NCI-H345 treated with DMSO at 0.1 percent for 48 hours (cell line): ENCODE measurements around the gene MYMK.

ENCODE experiments used
- DNase-seq: peaks from one replicate; lab custom pipeline; 2025; ENCODE audit not compliant: unreplicated experiment; lab: John Stamatoyannopoulos, UW

Gene MYMK

DNA sequence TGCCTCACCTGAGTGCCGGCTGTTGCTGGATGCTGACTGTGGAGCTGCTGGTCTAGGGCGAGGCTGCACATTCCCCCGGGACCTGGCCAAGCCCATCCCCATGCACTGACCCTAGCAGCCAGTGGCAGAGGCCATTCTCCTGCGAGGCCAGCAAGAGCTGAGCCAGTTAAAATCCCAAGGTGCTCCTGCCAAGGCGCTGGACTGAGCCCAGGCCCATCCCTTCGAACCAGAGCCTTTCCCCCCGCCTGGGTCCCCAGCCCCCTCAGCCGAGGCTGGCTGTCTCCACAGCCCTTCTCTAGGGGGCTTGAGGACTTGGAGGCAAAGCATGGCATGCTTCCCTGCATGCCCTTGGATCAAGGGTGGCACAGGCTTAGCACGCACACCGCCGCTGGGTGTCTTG is 11.3 kb upstream of the MYMK start:
- no peak for DNase-seq

DNA sequence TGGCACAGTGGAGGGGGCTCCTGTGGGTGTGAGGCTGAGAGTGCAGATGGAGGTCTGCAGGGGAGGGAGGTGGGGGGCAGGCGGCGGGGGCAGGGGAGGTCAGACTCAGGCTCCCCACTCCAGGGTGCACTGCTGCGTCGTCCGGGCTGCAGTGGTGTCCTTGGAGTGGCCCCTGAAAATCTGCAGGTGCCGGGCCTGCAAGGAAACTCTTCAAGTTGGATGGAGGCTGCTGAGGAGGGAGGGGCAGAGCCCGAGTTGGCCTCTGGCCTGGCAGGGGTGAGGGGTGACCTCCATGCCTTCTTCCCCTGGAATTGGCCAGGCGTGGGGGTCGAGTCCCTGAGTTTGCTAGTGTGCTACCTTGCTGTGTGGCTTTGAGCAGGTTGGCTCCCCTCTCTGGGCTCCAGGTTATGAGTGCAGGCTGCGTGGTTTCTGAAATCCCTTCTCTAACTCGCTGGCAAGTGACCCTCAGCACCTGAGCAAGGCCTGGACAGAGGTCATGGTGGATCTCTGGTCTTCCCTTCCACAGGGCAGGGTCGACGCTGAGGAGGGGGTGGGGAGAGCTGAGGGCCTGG is 10.6 kb upstream of the MYMK start:
- DNase-seq: no peak

- peak; percentile 22 for DNase-seq
These were observed 9.9 kb upstream of the MYMK start, which contains the start of gene ADAMTSL2 for GRCh38 chr9:133534346-133535291. Gene ADAMTSL2, plus strand, starts transcription at chr9:133534704. Its CDS starts 2,009 bp downstream, at chr9:133536713.

DNA sequence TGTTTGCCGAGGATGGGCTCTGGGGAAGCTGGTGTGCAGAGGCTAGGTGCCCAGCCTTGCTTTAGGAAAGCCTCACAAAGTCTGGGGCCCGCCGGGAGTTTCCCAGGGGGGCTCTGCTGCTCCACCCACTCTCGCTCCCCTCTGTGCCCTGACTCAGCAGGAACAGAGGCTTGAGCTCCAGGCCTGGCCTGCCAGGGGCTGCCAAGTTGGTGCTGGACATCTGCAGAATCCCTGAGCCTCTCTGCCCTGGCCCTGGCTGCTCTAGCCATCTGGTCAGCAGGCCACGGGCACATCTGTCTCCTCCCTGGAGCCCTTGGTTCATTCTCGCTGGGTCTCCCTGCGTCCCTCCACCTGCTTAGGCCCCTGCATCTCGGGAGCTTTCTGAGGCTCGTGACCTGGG is 9.1 kb upstream of the MYMK start:
- DNase-seq: no peak

DNA sequence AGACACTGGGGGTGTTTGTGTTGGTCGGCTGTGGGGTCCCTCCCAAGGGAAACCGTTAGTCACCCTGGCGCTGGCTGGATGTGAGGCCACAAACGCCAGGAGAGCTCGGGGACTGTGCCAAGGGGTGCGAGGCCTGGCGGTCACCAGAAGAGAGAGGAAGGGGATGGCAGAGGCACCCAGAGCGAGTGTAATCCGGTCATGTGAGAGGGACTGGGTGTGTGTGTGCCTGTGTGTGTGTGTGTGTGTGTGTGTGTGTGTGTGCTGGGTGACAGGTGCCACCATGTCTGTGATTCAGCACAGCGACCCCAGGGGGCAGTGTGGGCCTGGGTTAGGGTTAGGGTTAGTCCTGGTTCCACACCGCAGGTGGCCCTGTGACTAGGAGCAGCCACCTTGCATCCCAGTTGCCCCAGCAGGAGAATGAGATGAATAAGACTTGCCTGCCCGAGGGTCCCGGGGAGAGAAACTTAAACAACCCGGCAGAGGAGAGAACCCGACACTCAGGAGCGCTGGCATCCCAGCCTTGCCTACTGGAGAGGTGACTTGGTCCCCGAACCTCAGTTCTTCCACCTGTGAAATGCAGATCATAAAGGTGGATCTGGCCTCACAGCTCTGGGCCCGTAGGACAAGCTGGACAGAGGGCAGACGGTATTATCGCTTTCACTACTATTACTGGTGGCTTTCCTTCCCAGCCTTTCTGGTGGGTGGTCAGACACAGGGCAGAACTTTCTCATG is 8.3 kb upstream of the MYMK start:
- peak; percentile 5 for DNase-seq

DNA sequence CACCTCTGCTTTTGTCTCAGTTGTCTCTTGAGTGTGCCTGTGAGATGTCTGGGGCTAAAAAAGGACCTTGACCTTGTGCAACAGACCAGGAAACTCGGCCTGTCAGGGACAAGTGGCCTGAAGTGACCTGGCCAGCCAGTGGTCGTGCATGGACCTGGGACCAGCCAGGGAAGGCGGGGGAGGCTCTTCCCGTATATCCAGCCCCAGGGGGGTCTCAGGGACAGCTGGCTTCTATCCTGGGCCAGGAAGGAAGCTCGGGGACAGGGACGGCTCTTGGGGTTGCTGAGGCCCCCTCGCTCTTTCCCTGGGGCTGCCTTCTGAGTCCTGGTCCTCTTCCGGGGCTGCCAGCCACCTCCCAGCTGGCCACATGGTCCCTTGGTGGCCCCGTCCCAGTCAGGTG is 6.5 kb upstream of the MYMK start:
- no peak for DNase-seq

DNA sequence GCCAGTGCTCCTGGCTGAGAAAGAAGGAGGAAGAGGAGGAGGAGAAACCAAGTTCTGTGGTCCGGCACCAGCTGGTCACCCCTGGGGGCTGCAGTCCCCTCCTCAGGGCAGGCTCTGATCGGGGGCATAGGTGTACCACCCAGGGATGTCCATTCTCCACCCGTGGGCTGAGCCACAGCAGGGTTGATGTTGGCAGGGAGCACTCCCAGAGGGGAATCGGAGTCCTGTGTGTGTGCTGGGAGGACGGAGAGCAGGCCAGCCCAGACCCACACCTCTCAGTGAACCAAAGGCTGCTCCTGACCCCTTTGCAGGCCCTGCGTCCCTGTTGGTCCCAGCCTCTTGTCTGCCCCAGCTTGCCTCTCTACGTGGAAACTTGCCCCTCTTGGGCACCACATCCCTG is 5.1 kb upstream of the MYMK start:
- no peak for DNase-seq

- no peak for DNase-seq
These were observed 4.7 kb upstream of the MYMK start for GRCh38 chr9:133529457-133529856.

DNA sequence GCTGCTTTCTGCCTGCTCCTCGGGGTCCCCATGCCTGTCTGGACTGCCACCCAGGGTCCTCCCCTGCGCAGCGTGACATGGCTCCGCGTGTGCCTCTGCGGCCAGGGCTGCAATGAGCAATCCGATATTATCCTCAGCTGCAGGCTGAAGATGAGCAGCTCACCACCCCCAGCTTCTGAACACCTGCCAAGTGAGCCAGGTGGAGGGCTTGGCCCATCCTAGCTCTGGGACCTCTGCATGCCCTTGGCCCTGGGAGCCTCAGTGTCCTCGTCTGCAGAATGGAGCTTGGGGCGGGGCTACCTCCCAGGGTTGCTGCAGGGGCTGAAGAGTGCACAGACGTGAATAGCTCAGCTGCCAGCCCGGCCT is 4.1 kb upstream of the MYMK start:
- peak; percentile 17 for DNase-seq

GRCh38 chr9:133528001-133528875 is 3.5 kb upstream of the MYMK start:
- DNase-seq: no peak

DNA sequence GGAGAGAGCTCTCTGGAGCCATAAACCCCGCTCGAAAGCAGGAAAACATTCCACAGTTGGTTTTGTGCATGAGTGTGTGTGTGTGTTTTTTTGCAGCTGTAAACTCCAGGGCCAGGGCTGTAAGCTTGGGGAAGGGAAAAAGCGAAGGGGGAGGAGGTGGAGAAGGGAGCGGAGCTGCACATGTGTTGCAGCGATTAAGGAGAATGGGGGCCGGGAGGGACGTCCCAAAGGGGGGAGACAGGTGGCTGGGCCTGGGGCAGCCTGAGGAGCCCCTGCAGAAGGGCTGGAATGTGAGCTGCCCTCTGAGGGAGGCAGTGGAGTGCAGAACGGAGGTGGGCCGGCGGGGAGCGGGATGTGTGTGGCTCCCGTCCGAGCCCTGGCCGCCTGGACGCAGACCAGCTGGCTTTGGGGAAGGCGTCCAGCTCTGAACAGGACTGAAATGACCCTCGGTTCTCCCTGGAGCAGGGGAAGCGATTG is 2.7 kb upstream of the MYMK start:
- no peak for DNase-seq

DNA sequence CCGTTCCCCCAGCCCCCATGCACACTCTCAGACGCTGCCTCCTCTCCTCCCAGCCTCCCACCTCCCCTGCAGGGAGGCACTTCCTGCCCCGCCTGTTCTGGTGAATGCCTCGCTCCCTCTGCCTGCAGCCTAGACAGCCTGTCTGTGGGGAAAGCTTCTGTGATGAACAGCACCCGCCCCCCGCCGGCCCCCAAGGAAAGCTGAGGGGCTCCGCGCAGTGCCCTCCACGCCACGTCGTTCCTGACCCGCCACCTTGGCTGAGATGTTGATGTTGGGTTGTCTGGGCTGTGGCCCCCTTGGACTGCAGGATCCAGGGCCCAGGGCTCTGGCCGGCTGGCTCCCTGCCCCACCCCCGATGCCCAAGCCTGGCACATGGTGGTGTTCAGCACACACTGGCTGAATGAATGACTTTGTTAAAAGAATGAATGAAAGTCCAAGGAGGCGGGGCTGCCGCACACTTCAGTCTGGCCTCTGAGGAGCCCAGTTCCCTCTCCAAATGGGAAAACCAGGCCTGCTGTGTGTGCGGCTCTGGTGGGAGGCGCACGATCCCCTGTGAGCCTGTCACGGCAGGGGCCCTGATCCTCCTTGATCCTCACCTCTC is 2.1 kb upstream of the MYMK start:
- DNase-seq: no peak

- DNase-seq: no peak
These were observed 918 bp upstream of the MYMK start for GRCh38 chr9:133525677-133526076.

DNA sequence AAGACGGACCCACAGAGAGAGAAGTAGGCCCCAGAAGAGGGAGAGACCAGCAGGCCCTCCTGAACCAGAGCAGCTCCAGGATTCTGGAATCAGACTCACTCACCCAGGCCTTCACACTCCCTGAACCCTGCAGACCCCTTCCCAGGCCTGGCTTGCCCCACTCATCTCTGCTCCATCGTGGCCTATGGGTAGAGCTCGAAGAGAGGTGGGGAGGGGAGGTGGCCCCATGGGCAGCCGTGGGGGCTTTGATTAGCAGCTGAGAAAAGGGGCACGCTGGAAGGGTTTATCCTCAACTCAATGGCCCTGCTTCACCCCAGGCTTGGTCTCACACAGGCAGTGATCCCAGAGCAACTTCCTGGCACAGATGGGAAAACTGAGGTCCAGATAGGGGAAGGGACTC is 613 bp downstream of the MYMK start:
- DNase-seq: no peak

- no peak for DNase-seq
These were observed 1.7 kb downstream of the MYMK start for GRCh38 chr9:133523106-133523505.

- DNase-seq: no peak
These were observed 2.5 kb downstream of the MYMK start for GRCh38 chr9:133522073-133522910.

- no peak for DNase-seq
These were observed 3.4 kb downstream of the MYMK start for GRCh38 chr9:133521122-133522072.

DNA sequence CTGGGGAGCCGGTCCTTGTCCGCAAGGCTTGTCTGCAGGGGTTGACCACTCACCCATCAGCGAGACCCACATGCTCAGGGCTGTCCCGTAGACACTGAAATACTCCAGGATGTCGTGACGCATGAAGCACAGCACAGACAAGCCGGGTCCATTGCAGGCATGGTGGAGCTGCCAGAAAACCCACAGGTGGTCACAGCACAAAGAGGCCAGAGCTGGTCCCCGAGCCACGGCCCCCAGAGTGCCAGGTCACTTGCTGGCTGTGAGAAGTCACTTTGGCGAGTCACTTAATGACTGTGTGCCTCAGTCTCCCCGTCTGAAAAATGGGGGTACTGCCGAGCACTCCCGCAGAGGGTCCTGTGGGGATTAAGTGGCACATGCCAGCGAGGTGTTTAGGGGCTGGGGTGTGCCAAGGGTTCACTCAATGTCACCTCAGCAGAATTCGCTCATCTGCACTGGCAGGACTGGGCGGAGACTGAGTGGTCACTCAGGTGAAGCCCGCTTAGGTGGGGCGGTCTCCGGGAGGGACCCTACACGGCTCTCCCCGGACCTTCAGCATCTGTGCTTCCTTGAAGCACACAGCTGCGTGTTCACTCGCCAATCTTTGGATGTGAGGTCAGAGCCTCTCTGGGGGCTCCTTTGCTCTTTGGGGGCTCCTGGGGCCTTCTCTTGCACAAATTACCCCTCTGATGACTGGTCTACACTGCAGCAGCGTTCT is 4.5 kb downstream of the MYMK start:
- no peak for DNase-seq
